Measurements from ENCODE around the gene LIMS2.

LIMS2 gene

GRCh38 chr2:127640082-127641072, 35.0 kb downstream of the LIMS2 start:
- DNase-seq (ENCODE audit: low read depth in 2 of 2), result no peak

DNA sequence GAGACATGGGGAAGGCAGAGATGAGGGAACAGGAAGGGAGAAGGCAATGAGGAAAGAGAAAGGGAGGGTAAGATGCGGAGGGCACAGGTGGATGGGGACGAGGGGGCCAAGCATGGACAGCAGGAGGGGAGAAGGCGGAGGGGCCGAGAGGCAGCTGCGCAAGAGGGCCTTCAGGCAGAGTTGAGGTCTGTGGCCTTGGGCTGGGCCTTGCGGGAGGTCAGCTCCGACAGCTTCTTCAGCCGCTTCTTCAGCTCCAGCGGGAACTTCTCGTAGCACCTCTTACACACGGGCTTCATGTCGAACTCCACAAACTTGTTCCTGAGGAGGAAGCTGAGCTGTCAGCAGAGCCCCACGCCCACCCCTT, 36.2 kb downstream of the LIMS2 start:
- TF ChIP-seq, protein P1, sequence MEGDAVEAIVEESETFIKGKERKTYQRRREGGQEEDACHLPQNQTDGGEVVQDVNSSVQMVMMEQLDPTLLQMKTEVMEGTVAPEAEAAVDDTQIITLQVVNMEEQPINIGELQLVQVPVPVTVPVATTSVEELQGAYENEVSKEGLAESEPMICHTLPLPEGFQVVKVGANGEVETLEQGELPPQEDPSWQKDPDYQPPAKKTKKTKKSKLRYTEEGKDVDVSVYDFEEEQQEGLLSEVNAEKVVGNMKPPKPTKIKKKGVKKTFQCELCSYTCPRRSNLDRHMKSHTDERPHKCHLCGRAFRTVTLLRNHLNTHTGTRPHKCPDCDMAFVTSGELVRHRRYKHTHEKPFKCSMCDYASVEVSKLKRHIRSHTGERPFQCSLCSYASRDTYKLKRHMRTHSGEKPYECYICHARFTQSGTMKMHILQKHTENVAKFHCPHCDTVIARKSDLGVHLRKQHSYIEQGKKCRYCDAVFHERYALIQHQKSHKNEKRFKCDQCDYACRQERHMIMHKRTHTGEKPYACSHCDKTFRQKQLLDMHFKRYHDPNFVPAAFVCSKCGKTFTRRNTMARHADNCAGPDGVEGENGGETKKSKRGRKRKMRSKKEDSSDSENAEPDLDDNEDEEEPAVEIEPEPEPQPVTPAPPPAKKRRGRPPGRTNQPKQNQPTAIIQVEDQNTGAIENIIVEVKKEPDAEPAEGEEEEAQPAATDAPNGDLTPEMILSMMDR (IDR thresholded peaks at IDR 0.05; ENCODE audit: low read depth, low read length), result no peak
- H3K4me3 ChIP-seq (replicated peaks in 1 of 2; ENCODE audit: low read depth in 2 of 2, low read length in 2 of 2), result no peak overlapping the region

More at GRCh38 chr2:127640082-127641072, 35.0 kb downstream of the LIMS2 start:
- TF ChIP-seq, protein P1 (IDR thresholded peaks at IDR 0.05; ENCODE audit: low read depth, low read length), result peak; percentile 39
- no peak overlapping the region for H3K4me3 ChIP-seq (replicated peaks in 1 of 2; ENCODE audit: low read depth in 2 of 2, low read length in 2 of 2)

DNA sequence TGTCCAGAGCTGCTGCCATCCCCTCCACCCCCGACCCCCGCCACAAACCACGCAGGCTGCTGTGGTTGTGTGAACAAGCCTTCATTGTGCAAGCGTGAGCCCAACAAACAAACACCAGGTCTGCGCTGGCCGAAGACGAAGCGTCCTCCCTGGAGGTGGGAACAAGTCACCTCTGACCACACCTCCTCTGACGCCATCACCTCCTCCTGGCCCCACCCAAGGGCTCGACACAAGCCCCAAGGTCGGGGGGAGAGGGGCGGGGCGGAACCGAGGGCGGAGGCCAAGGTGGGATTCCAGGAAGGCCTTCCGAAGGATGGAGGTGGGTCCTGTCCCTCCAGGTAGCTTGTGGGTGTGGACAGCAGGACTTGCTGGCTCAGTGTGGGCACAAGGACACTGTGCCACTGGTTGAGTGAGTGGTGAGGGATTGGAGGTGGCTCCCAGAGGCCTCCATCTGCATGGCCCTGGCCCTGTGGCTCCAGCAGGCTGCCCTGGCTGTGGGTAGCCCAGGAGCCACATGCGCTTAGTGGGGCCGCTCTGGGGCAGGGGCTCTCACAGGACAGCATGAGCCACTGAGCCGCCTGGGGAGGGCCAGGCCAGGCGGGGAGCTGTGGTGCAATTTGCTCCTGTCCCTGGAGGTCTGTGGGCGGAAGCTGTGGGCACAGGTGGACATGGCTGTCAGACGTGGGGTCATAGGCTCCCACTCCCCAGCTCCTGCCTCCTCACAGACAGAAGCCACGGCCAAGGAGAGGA, 36.8 kb downstream of the LIMS2 start:
- DNase-seq (ENCODE audit: low read depth in 2 of 2), result peak; percentile 20 to 50
- TF ChIP-seq, protein P1 (IDR thresholded peaks at IDR 0.05; ENCODE audit: low read depth, low read length), result no peak
- H3K4me3 ChIP-seq (replicated peaks in 1 of 2; ENCODE audit: low read depth in 2 of 2, low read length in 2 of 2), result no peak overlapping the region

More for the DNA sequence above, 36.2 kb downstream of the LIMS2 start:
- DNase-seq (ENCODE audit: low read depth in 2 of 2), result no peak

DNA sequence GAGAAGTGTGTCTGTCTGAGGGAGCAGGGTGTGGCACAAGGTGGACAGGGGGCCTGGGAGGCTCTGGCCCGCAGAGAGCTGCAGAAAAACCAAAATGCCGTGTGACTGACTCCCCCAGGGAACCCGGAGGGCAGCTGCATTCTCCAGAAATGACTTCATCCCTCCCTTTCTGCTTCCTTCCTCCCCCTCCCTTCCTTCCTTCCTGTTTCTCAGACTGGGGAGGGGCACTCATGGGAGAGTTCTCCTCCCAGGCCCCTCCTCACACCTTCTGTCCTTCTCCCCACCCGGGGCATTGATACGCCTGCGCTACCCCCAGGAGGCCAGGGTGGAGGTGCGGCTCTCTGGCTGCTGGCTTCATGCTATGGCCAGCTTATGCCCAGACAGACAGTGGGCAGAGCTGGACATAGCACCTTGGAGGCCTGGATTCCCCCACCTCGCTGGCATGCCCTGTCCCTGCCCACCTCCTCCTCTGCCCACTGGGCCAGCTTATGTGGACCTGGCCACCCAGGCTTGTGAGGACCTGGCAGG, 37.5 kb downstream of the LIMS2 start:
- TF ChIP-seq, protein P1 (IDR thresholded peaks at IDR 0.05; ENCODE audit: low read depth, low read length), result no peak
- no peak overlapping the region for H3K4me3 ChIP-seq (replicated peaks in 1 of 2; ENCODE audit: low read depth in 2 of 2, low read length in 2 of 2)
- DNase-seq (ENCODE audit: low read depth in 2 of 2), result peak; percentile 88 to 91

GRCh38 chr2:127637236-127637630, 38.1 kb downstream of the LIMS2 start:
- DNase-seq (ENCODE audit: low read depth in 2 of 2), result no peak
- TF ChIP-seq, protein P1 (IDR thresholded peaks at IDR 0.05; ENCODE audit: low read depth, low read length), result no peak
- H3K4me3 ChIP-seq (replicated peaks in 1 of 2; ENCODE audit: low read depth in 2 of 2, low read length in 2 of 2), result no peak overlapping the region

- DNase-seq (ENCODE audit: low read depth in 2 of 2), result no peak
- H3K4me3 ChIP-seq (replicated peaks in 1 of 2; ENCODE audit: low read depth in 2 of 2, low read length in 2 of 2), result no peak overlapping the region
- TF ChIP-seq, protein P1 (IDR thresholded peaks at IDR 0.05; ENCODE audit: low read depth, low read length), result no peak
Measured at GRCh38 chr2:127636248-127637235, 38.8 kb downstream of the LIMS2 start.
